Endothelial cell of umbilical vein (primary cell): ENCODE data around the gene CYP2S1. TPM values are rescaled to one million over a fixed set of nuclear protein-coding genes. Genes with fewer than 3 reads are reported as not detected.

Experiments used
- BruUV-seq: library from RNA; stranded (reverse); fragments of 400-500 nt; replicated peaks from 2 replicates; lab custom pipeline; 2021; lab: Mats Ljungman, UMichigan
- CTCF ChIA-PET: fragments of 300-600, 350-600 bp; sonication (Branson Sonifier 250); formaldehyde crosslinking; loops from one replicate; lab custom pipeline; 2021; ENCODE audit warnings: antibody characterized with exemption, inconsistent platforms; lab: Charles Lee
- POLR2A ChIA-PET: fragments of 300-600, 350-600 bp; sonication (Branson Sonifier 250); formaldehyde crosslinking; loops from one replicate; lab custom pipeline; 2021; ENCODE audit warnings: antibody characterized with exemption, inconsistent platforms; lab: Charles Lee
- DNase-seq: peaks from one replicate; pipeline ENCODE4 v3.0.0-alpha.2; 2011; ENCODE audit warnings: low read depth, low spot score
- FAIRE-seq: peaks from 2 replicates; lab custom pipeline; 2011; peaks lifted over from hg19 to GRCh38; lab: Jason Lieb, UNC
- H2AFZ ChIP-seq: 2 replicates; pipeline ENCODE4 v1.6.0; 2012; ENCODE audit warnings: low read depth, low read length, control low read depth, inconsistent platforms
- H3K27ac ChIP-seq: 2 replicates; pipeline ENCODE4 v1.5.1; 2011; ENCODE audit warnings: low read depth, mild to moderate bottlenecking, control low read depth, low read length, moderate library complexity; ENCODE audit not compliant: insufficient read depth
- H3K27me3 ChIP-seq, 2 experiments: 2 replicates each; pipeline versions ENCODE4 v1.6.0 to v1.6.1; 2011; ENCODE audit warnings: low read length in 2 of 2, mixed read lengths in 1 of 2; ENCODE audit not compliant: control insufficient read depth in 2 of 2, insufficient read depth in 2 of 2
- H3K36me3 ChIP-seq, 2 experiments: 2 replicates in 1 of 2; 3 replicates in 1 of 2; pipeline ENCODE4 v1.5.1; 2011; ENCODE audit warnings: low read length in 2 of 2, mild to moderate bottlenecking in 1 of 2, moderate library complexity in 1 of 2; ENCODE audit not compliant: control insufficient read depth in 2 of 2, insufficient read depth in 2 of 2; ENCODE audit errors: extremely low read depth in 1 of 2
- H3K4me1 ChIP-seq: 3 replicates; pipeline ENCODE4 v1.5.1; 2011; ENCODE audit warnings: mild to moderate bottlenecking, low read length; ENCODE audit not compliant: control insufficient read depth, insufficient read depth; ENCODE audit errors: extremely low read depth
- H3K4me2 ChIP-seq: 2 replicates; pipeline ENCODE4 v1.6.1; 2011; ENCODE audit warnings: low read length, control low read depth, mixed read lengths; ENCODE audit not compliant: insufficient read depth
- H3K4me3 ChIP-seq, 3 experiments: fragments of 200-600 bp in 1 of 3; sonication (generic), shearing (Covaris generic) in 1 of 3; replicated peaks in 1 of 3; 2 replicates each; pipeline ENCODE4 v1.5.1; 2011 to 2016; ENCODE audit warnings: control low read depth in 3 of 3, low read length in 3 of 3, mild to moderate bottlenecking in 2 of 3, inconsistent platforms in 1 of 3, low read depth in 1 of 3, moderate library complexity in 1 of 3; ENCODE audit not compliant: insufficient read depth in 1 of 3
- H3K79me2 ChIP-seq: 2 replicates; pipeline ENCODE4 v1.6.0; 2012; ENCODE audit warnings: low read length, inconsistent platforms; ENCODE audit not compliant: control insufficient read depth, insufficient read depth
- H3K9ac ChIP-seq: replicated peaks from 2 replicates; pipeline ENCODE3; 2011; ENCODE audit warnings: low read length, control low read depth; ENCODE audit not compliant: insufficient read depth; ENCODE audit errors: extremely low read depth
- H3K9me1 ChIP-seq: replicated peaks from 3 replicates; pipeline ENCODE4 v1.6.0; 2011; ENCODE audit warnings: mild to moderate bottlenecking, low read length; ENCODE audit not compliant: control insufficient read depth, insufficient read depth; ENCODE audit errors: extremely low read depth
- H3K9me3 ChIP-seq: replicated peaks from 2 replicates; pipeline ENCODE4 v1.5.1; 2012; ENCODE audit warnings: low read length, inconsistent platforms; ENCODE audit not compliant: control insufficient read depth, insufficient read depth
- H4K20me1 ChIP-seq: replicated peaks from 2 replicates; pipeline ENCODE3; 2011; ENCODE audit warnings: mild to moderate bottlenecking, low read length; ENCODE audit not compliant: control insufficient read depth, insufficient read depth; ENCODE audit errors: extremely low read depth
- EZH2 ChIP-seq: IDR thresholded peaks from 2 replicates; pipeline ENCODE4 v1.6.1; 2012; ENCODE audit warnings: borderline replicate concordance, low read depth, mild to moderate bottlenecking, moderate library complexity, low read length, inconsistent platforms; ENCODE audit not compliant: severe bottlenecking
- FOS ChIP-seq: IDR thresholded peaks from 2 replicates; pipeline ENCODE4 v1.6.1; 2011; ENCODE audit warnings: mild to moderate bottlenecking, low read length, moderate library complexity, borderline replicate concordance; ENCODE audit not compliant: insufficient read depth
- JUN ChIP-seq: IDR thresholded peaks from 2 replicates; pipeline ENCODE4 v1.6.1; 2011; ENCODE audit warnings: borderline replicate concordance, low read depth; ENCODE audit not compliant: insufficient read length, insufficient read depth
- MAX ChIP-seq: IDR thresholded peaks from 2 replicates; pipeline ENCODE4 v1.6.1; 2011; ENCODE audit not compliant: insufficient read depth, insufficient read length
- MYC ChIP-seq: IDR thresholded peaks from one replicate; pipeline ENCODE4 v1.6.1; 2011; ENCODE audit warnings: mild to moderate bottlenecking, low read depth, low read length
- POLR2AphosphoS5 ChIP-seq: IDR thresholded peaks from 2 replicates; pipeline ENCODE4 v1.6.1; 2012; ENCODE audit warnings: low read depth, mild to moderate bottlenecking, control low read depth, low read length, moderate library complexity; ENCODE audit not compliant: insufficient read depth
- dilution Hi-C: fragments of 300-500 bp; cut with MboI; formaldehyde crosslinking; loops from one replicate; pipeline ENCODE4 v1.15.0; 2019; ENCODE audit warnings: low sequenced_read_pairs; ENCODE audit not compliant: extremely low pct_ligation_motif_present
- intact Hi-C: fragments of 100-400 bp; cut with micrococcal nuclease; formaldehyde crosslinking; loops from one replicate; pipeline ENCODE4 v1.10.0; 2022
- polyA plus RNA-seq, 4 experiments: library from polyadenylated mRNA; depleted of rRNA in 3 of 4; stranded (reverse) in 3 of 4; unstranded in 1 of 4; fragments of >200 nt; gene quantifications; 2 replicates each; pipeline versions ENCODE4 v1.2.1 to v1.2.3, GENCODE V29; 2011 to 2012; ENCODE audit warnings: missing spikeins in 1 of 4
- total RNA-seq: library from RNA; stranded (reverse); gene quantifications from 2 replicates; pipeline ENCODE4 v1.2.3, GENCODE V29; 2021

Gene CYP2S1
- total and polyA plus RNA-seq, 2 donors (not counting 3 experiments of a cell fraction or from before 2014, with no cell fraction given), result 0.98 to 4.5 TPM

GRCh38 chr19:41166944-41167804 lies 25.8 kb upstream of the CYP2S1 start:
- Histone ChIP-seq H3K9me1 (no peaks in the 10 kb centered on the region), H3K79me2 (no peaks in the 10 kb centered on the region), H4K20me1 (no peaks in the 10 kb centered on the region), H2AFZ (no peak overlapping the region), H3K27me3 (no peaks in the 10 kb centered on the region), H3K27ac (no peak overlapping the region), H3K4me1 (no peaks in the 10 kb centered on the region), H3K36me3 (no peaks in the 10 kb centered on the region), H3K9me3 (no peaks in the 10 kb centered on the region), H3K4me3 (no peak overlapping the region), H3K4me2 (no peak overlapping the region), H3K9ac (no peak overlapping the region)
- intact Hi-C loops (no loop called here), dilution Hi-C loops (no loop called here)
- TF ChIP-seq MYC (no peak), FOS (no peak), JUN (no peak), POLR2AphosphoS5 (no peak), MAX (no peak), EZH2 (no peak)
- BruUV-seq, result no TSS peak
- ChIA-PET CTCF (no interaction called here), POLR2A (no interaction called here)
- no peak for FAIRE-seq
- no peak for DNase-seq
